Neuronal stem cell (in vitro differentiated cells): ENCODE measurements around the gene ENDOD1.

Source experiments
- DNase-seq: peaks from one replicate; pipeline ENCODE4 v3.0.0-alpha.2; 2013; ENCODE audit warnings: low spot score
- H2AFZ ChIP-seq: one replicate; pipeline ENCODE4 v1.6.1; 2013; ENCODE audit warnings: mild to moderate bottlenecking, low read length, inconsistent platforms
- H2AK5ac ChIP-seq: 2 replicates; pipeline ENCODE4 v1.6.1; 2013; ENCODE audit warnings: low read depth, mild to moderate bottlenecking, inconsistent platforms, low read length, moderate library complexity, mixed read lengths
- H2BK120ac ChIP-seq: 2 replicates; pipeline ENCODE4 v1.6.1; 2013; ENCODE audit warnings: low read depth, mild to moderate bottlenecking, inconsistent platforms, low read length, moderate library complexity, mixed read lengths
- H2BK12ac ChIP-seq: one replicate; pipeline ENCODE4 v1.6.1; 2013; ENCODE audit warnings: low read length, inconsistent platforms
- H2BK15ac ChIP-seq: 2 replicates; pipeline ENCODE4 v1.6.1; 2013; ENCODE audit warnings: mild to moderate bottlenecking, low read length, inconsistent platforms, mixed read lengths
- H2BK5ac ChIP-seq: one replicate; pipeline ENCODE4 v1.6.1; 2013; ENCODE audit warnings: inconsistent platforms, mild to moderate bottlenecking, low read length, moderate library complexity
- H3K14ac ChIP-seq: one replicate; pipeline ENCODE4 v1.6.1; 2013; ENCODE audit warnings: low read length, inconsistent platforms
- H3K18ac ChIP-seq: 2 replicates; pipeline ENCODE4 v1.6.1; 2013; ENCODE audit warnings: low read length, inconsistent platforms
- H3K23ac ChIP-seq: 2 replicates; pipeline ENCODE4 v1.6.1; 2013; ENCODE audit warnings: low read depth, mild to moderate bottlenecking, mixed read lengths, low read length, inconsistent platforms; ENCODE audit not compliant: poor library complexity
- H3K27ac ChIP-seq: replicated peaks from 3 replicates; pipeline ENCODE4 v1.5.1; 2013; ENCODE audit warnings: low read length, inconsistent platforms
- H3K27me3 ChIP-seq, 3 experiments: 2 replicates each; pipeline ENCODE4 v1.6.1; 2013; ENCODE audit warnings: low read length in 3 of 3, mild to moderate bottlenecking in 2 of 3, inconsistent platforms in 1 of 3, low read depth in 1 of 3, mixed read lengths in 1 of 3, moderate library complexity in 1 of 3; ENCODE audit not compliant: control insufficient read depth in 3 of 3, insufficient read depth in 3 of 3
- H3K36me3 ChIP-seq, 2 donors: replicated peaks in 1 of 2; 2 replicates each; pipeline ENCODE4 v1.6.1; 2013; ENCODE audit warnings: low read length in 2 of 2; ENCODE audit not compliant: control insufficient read depth in 2 of 2, insufficient read depth in 2 of 2
- H3K4ac ChIP-seq: 2 replicates; pipeline ENCODE4 v1.6.1; 2013; ENCODE audit warnings: inconsistent platforms, mild to moderate bottlenecking, low read length, moderate library complexity
- H3K4me1 ChIP-seq, 2 donors: 1 replicate in 1 of 2; 2 replicates in 1 of 2; pipeline ENCODE4 v1.6.1; 2013; ENCODE audit warnings: low read length in 2 of 2, low read depth in 1 of 2; ENCODE audit not compliant: control insufficient read depth in 2 of 2, insufficient read depth in 1 of 2
- H3K4me2 ChIP-seq: one replicate; pipeline ENCODE4 v1.6.1; 2013; ENCODE audit warnings: mild to moderate bottlenecking, low read length, inconsistent platforms; ENCODE audit not compliant: insufficient read depth, poor library complexity, severe bottlenecking
- H3K4me3 ChIP-seq, 2 donors: 2 replicates each; pipeline ENCODE4 v1.5.1; 2013; ENCODE audit warnings: low read length in 2 of 2, mild to moderate bottlenecking in 2 of 2, inconsistent platforms in 1 of 2, moderate library complexity in 1 of 2
- H3K79me1 ChIP-seq: one replicate; pipeline ENCODE4 v1.6.1; 2013; ENCODE audit warnings: low read depth, mild to moderate bottlenecking, inconsistent platforms, low read length, moderate library complexity
- H3K9ac ChIP-seq: one replicate; pipeline ENCODE4 v1.6.1; 2013; ENCODE audit warnings: mild to moderate bottlenecking, low read depth, low read length, inconsistent platforms; ENCODE audit not compliant: poor library complexity
- H3K9me3 ChIP-seq, 2 donors: replicated peaks in 1 of 2; 2 replicates each; pipeline versions ENCODE3 to v1.6.1; 2013; ENCODE audit warnings: low read length in 2 of 2, mild to moderate bottlenecking in 2 of 2, inconsistent platforms in 1 of 2, low read depth in 1 of 2, mixed read lengths in 1 of 2, moderate library complexity in 1 of 2; ENCODE audit not compliant: control insufficient read depth in 2 of 2, insufficient read depth in 1 of 2
- H4K8ac ChIP-seq: one replicate; pipeline ENCODE4 v1.6.1; 2013; ENCODE audit warnings: low read depth, mild to moderate bottlenecking, inconsistent platforms, low read length, moderate library complexity
- H4K91ac ChIP-seq: one replicate; pipeline ENCODE4 v1.6.1; 2013; ENCODE audit warnings: low read length, low read depth, mild to moderate bottlenecking, inconsistent platforms; ENCODE audit not compliant: poor library complexity
- WGBS, 2 donors: extraction: QIAGEN DNeasy Blood & Tissue Kit; methylation state at CpG; one replicate each; pipeline ENCODE4 v1.1.7; 2013; ENCODE audit warnings: missing lambda C conversion rate in 2 of 2, mixed read lengths in 1 of 2; ENCODE audit not compliant: insufficient read length in 2 of 2, insufficient replicate concordance in 1 of 2; ENCODE audit errors: extremely low coverage in 2 of 2; 5-methylcytosine and 5-hydroxymethylcytosine counted together

The ENDOD1 gene

GRCh38 chr11:95156133-95156721, 66.6 kb downstream of the ENDOD1 start:
- Histone ChIP-seq H3K4me1 (peaks cover 0 to 1% of the 10 kb centered on the region in 2 donors), H3K4me2 (no peak overlapping the region), H4K8ac (no peak overlapping the region), H3K4ac (no peak overlapping the region), H2BK12ac (no peak overlapping the region), H3K18ac (no peak overlapping the region), H3K14ac (no peak overlapping the region), H4K91ac (no peak overlapping the region), H2BK15ac (no peak overlapping the region), H2BK5ac (no peak overlapping the region), H3K79me1 (no peaks in the 10 kb centered on the region), H3K23ac (no peak overlapping the region), H3K27ac (no peak overlapping the region), H3K4me3 (no peak overlapping the region), H3K9ac (no peak overlapping the region), H3K36me3 (no peaks in the 10 kb centered on the region), H2AFZ (no peak overlapping the region), H2BK120ac (no peak overlapping the region), H3K9me3 (peaks cover 0 to 4% of the 10 kb centered on the region in 2 donors), H3K27me3 (no peaks in the 10 kb centered on the region), H2AK5ac (no peak overlapping the region)
- WGBS, 2 donors: no CpG with 5 or more reads among the region's 5 CpGs
- no peak for DNase-seq

GRCh38 chr11:95156916-95157541, 67.4 kb downstream of the ENDOD1 start:
- WGBS, 2 donors: no CpG with 5 or more reads among the region's 7 CpGs
- no peaks in the 10 kb centered on the region for H3K4me1 ChIP-seq
- H3K4me3 ChIP-seq: no peak overlapping the region
- no peak overlapping the region for H2AFZ ChIP-seq
- no peak overlapping the region for H3K23ac ChIP-seq
- no peak overlapping the region for H3K9ac ChIP-seq
- H4K8ac ChIP-seq: no peak overlapping the region
- no peaks in the 10 kb centered on the region for H3K79me1 ChIP-seq
- H3K14ac ChIP-seq: no peak overlapping the region
- H2BK15ac ChIP-seq: no peak overlapping the region
- H3K27me3 ChIP-seq: no peaks in the 10 kb centered on the region
- H2BK5ac ChIP-seq: no peak overlapping the region
- H3K4ac ChIP-seq: no peak overlapping the region
- H2AK5ac ChIP-seq: no peak overlapping the region
- no peak for DNase-seq
- no peaks in the 10 kb centered on the region for H3K36me3 ChIP-seq
- no peak overlapping the region for H3K4me2 ChIP-seq
- H2BK120ac ChIP-seq: no peak overlapping the region
- H4K91ac ChIP-seq: no peak overlapping the region
- no peak overlapping the region for H3K27ac ChIP-seq
- no peak overlapping the region for H3K18ac ChIP-seq
- peaks cover 0 to 4% of the 10 kb centered on the region in 2 donors for H3K9me3 ChIP-seq
- no peak overlapping the region for H2BK12ac ChIP-seq

DNA sequence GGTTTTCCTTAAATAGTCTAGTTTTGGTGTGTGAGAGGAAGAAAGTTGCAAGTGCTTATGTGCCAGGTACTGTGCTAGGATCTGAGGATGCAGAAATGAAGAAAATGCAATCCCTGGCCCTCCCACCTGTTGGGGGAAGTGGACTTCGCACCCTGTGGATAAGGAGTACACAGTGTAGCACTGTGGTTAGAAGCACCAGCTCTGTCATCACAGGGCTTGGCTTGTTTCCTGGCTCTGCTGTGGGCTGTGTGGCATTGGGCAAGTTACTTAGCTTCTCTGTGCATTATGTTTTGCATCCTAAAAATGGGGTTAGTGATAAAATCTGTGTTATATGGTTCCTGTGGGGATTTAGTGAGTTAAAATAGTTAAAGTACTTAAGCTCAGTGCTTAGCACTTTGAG, 68.2 kb downstream of the ENDOD1 start:
- Histone ChIP-seq H3K14ac (no peak overlapping the region), H4K91ac (no peak overlapping the region), H3K27ac (no peak overlapping the region), H3K23ac (no peak overlapping the region), H3K4me1 (no peaks in the 10 kb centered on the region), H4K8ac (no peak overlapping the region), H2BK12ac (no peak overlapping the region), H3K27me3 (no peaks in the 10 kb centered on the region), H3K9ac (no peak overlapping the region), H3K79me1 (no peaks in the 10 kb centered on the region), H3K4me2 (no peak overlapping the region), H2AFZ (no peak overlapping the region), H2BK15ac (no peak overlapping the region), H3K18ac (no peak overlapping the region), H3K36me3 (no peaks in the 10 kb centered on the region), H2BK5ac (no peak overlapping the region), H2AK5ac (no peak overlapping the region), H3K4ac (no peak overlapping the region), H3K9me3 (peaks cover 0 to 4% of the 10 kb centered on the region in 2 donors), H3K4me3 (no peak overlapping the region), H2BK120ac (no peak overlapping the region)
- DNase-seq: no peak
- no CpG with 5 or more reads among the region's 1 CpG for WGBS, 2 donors

- no peak overlapping the region for H2BK5ac ChIP-seq
These were observed 71.6 kb downstream of the ENDOD1 start for GRCh38 chr11:95161248-95161647.

More at GRCh38 chr11:95161248-95161647, 71.6 kb downstream of the ENDOD1 start:
- H2AK5ac ChIP-seq: no peak overlapping the region
- DNase-seq: no peak
- H3K79me1 ChIP-seq: no peaks in the 10 kb centered on the region
- no peaks in the 10 kb centered on the region for H3K27me3 ChIP-seq
- H3K4ac ChIP-seq: no peak overlapping the region
- H3K23ac ChIP-seq: no peak overlapping the region
- H2BK120ac ChIP-seq: no peak overlapping the region
- H3K27ac ChIP-seq: no peak overlapping the region
- no peak overlapping the region for H2BK12ac ChIP-seq
- no peaks in the 10 kb centered on the region for H3K36me3 ChIP-seq
- H3K18ac ChIP-seq: no peak overlapping the region
- no peak overlapping the region for H3K4me3 ChIP-seq
- peaks cover 0 to 4% of the 10 kb centered on the region in 2 donors for H3K9me3 ChIP-seq
- H2BK15ac ChIP-seq: no peak overlapping the region
- no peaks in the 10 kb centered on the region for H3K4me1 ChIP-seq
- no CpG with 5 or more reads among the region's 1 CpG for WGBS, 2 donors
- H4K91ac ChIP-seq: no peak overlapping the region
- no peak overlapping the region for H3K4me2 ChIP-seq
- H3K14ac ChIP-seq: no peak overlapping the region
- no peak overlapping the region for H3K9ac ChIP-seq
- H2AFZ ChIP-seq: no peak overlapping the region
- no peak overlapping the region for H4K8ac ChIP-seq
